VCaP (cell line): ENCODE results near the gene MRPS18A.

Experiments used
- H3K27ac ChIP-seq: fragments of 450-650 bp; 2 replicates; pipeline ENCODE4 v1.5.1; 2017
- TF ChIP-seq, protein P1 (sequence below): fragments of 450-650 bp; conservative IDR thresholded peaks from 2 replicates; pipeline ENCODE4 v1.5.1; 2017; ENCODE audit warnings: mild to moderate bottlenecking, moderate library complexity

The MRPS18A gene

DNA sequence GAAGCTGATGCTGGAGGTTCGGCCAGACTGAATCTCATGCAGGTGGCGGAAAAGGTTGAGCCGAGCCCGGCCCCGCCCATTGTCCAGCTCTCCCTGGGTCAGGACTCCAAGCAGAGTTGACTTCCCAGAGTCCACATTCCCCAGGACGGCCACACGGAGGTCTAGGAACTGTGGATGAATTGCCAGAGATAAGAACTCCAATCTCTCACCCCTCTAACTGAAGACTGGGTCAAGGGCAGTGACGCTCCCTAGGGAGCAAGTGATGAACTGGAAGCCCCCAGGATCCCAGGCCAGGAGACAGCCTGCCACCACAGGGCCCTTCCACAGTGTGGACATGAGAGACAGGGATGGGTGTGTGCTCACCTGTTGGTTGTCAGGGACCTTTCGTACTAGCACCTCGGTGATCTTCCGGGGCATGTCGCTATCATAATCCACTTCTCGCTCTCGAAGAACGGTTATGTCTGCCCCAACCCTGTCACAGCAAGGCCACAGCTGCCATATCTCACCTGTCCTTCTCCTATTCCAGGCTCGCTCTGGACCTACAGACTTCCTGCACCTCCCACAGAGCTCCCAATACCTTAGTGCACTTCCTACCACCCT lies 62.1 kb downstream of the MRPS18A start:
- no peak overlapping the region for H3K27ac ChIP-seq
- TF ChIP-seq, protein P1, sequence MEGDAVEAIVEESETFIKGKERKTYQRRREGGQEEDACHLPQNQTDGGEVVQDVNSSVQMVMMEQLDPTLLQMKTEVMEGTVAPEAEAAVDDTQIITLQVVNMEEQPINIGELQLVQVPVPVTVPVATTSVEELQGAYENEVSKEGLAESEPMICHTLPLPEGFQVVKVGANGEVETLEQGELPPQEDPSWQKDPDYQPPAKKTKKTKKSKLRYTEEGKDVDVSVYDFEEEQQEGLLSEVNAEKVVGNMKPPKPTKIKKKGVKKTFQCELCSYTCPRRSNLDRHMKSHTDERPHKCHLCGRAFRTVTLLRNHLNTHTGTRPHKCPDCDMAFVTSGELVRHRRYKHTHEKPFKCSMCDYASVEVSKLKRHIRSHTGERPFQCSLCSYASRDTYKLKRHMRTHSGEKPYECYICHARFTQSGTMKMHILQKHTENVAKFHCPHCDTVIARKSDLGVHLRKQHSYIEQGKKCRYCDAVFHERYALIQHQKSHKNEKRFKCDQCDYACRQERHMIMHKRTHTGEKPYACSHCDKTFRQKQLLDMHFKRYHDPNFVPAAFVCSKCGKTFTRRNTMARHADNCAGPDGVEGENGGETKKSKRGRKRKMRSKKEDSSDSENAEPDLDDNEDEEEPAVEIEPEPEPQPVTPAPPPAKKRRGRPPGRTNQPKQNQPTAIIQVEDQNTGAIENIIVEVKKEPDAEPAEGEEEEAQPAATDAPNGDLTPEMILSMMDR: no peak

DNA sequence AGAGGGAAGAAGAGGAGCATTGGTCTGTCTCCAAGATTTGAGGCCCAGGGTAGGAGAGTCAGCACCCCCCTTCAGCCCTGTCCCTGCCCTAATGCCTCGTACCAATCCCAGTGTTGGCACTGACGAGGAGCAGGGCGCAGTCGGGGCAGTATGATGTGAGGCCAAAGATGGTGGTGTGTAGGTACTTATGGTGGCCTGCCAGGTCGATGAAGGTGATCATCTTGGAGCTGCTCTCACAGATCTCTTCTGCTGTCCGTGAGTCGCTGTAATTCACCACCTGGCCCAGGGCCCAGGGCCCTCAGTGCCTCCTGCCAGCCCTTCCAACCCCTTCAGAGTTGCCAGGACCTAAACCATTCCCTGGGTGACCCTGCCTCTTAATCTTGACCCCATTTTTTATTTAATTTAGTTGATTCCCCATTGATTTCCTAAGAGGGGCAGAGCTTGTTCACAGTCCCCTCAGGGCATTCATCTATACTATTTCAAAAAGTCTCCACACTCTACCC lies 62.8 kb downstream of the MRPS18A start:
- no peak overlapping the region for H3K27ac ChIP-seq
- TF ChIP-seq, protein P1: no peak

DNA sequence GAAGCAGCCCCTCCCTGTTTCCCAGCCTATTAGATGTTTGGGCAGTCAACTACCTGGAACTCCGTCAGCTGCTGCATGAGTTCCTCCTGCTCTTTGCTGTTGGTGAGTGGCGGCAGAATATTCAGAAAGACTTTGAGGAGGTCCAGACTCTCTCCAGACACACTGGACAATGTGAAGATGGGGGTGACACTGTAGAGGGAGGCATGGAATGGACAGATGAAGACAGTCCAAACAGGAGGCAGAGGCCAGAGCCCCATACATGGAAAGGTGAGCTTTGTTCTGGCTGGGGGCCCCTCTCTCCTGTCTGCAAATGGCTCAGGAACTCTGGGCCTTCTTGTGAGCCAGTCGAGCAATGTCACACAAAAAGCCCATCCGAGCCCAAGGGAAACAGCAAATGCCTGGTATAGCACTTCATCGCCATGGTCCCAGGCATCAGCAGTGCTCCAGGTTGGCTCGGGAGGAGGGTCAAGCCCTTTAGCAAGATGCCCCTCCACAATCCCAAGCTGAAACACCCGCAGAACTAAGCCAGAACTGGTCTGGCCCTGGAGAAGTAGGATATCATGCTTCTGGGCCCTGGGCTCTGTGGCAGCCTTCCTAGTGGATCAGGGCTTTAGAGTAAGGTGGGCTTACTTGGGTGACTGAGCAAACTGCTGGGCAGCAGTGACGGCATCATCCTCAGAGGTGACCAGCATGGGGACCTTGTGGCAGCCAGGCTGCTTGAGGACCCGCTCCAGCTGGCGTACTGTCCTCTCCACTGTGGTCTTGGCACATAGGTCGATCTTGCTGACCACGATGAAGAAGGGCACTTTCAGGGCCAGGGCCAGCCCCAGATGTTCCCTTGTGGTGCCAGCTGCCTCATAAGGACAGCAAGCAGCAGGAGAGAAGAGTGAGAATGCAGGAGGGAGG lies 63.5 kb downstream of the MRPS18A start:
- H3K27ac ChIP-seq: no peak overlapping the region
- TF ChIP-seq, protein P1: no peak

DNA sequence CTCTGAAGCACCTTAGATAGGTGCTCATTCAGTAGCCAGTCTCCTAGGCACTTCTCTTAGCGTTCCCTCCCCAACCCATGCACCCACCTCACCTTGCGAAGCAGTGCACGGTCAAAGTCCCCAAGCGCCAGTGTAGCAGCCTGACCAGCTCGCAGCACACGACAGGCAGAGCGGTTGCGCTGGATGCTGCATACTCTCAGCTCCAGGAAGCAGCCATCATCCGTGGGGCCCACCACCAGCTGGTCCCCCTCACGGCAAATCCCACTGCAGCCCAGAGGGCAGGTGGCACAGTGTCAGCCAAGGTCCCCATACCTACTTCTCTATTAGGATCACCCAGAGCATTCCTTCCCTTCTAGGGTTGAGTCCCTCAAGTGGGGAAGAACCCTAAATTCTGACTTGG lies 65.0 kb downstream of the MRPS18A start:
- no peak overlapping the region for H3K27ac ChIP-seq

DNA sequence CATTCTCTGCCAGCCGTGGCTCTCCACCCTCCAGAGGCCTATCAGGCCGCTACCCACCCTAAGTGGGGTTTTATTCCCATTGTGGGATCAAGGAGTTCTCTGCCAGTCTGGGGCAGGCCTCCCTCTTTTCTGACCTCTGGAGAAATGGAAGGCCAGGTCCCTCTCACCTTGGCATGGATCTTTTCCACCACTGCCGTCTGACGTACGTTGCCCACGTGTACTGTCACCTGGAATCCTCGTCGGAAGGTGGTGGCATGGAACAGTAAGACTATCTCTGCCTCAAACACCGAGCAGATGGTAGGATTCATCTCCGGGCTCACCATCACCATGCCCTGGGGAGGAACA lies 65.8 kb downstream of the MRPS18A start:
- TF ChIP-seq, protein P1: no peak

More for the DNA sequence above, 65.0 kb downstream of the MRPS18A start:
- TF ChIP-seq, protein P1: no peak

More for the DNA sequence above, 65.8 kb downstream of the MRPS18A start:
- no peak overlapping the region for H3K27ac ChIP-seq
